OCI-M1 (cell line): ENCODE data around the gene EIF4G2.

Source experiments
- DNase-seq: peaks from one replicate; lab custom pipeline; 2025; lab: John Stamatoyannopoulos, UW

EIF4G2 gene

GRCh38 chr11:10808235-10808552 is 532 bp downstream of the EIF4G2 start:
- no peak for DNase-seq

GRCh38 chr11:10807493-10808234 is 1.1 kb downstream of the EIF4G2 start:
- DNase-seq = peak; percentile 37

- no peak for DNase-seq
Observed at GRCh38 chr11:10806206-10806605, 2.5 kb downstream of the EIF4G2 start.

GRCh38 chr11:10805741-10806140 is 3.0 kb downstream of the EIF4G2 start:
- DNase-seq = no peak

GRCh38 chr11:10803676-10804075 is 5.0 kb downstream of the EIF4G2 start:
- DNase-seq = no peak

- no peak for DNase-seq
Observed at GRCh38 chr11:10800292-10800691, 8.4 kb downstream of the EIF4G2 start.

GRCh38 chr11:10798330-10798928 is 10.3 kb downstream of the EIF4G2 start:
- no peak for DNase-seq

GRCh38 chr11:10797531-10797930 is 11.2 kb downstream of the EIF4G2 start:
- no peak for DNase-seq

GRCh38 chr11:10797001-10797400 is 11.7 kb downstream of the EIF4G2 start:
- DNase-seq = no peak

GRCh38 chr11:10796191-10796590 is 12.5 kb downstream of the EIF4G2 start:
- DNase-seq = no peak

- no peak for DNase-seq
Observed at GRCh38 chr11:10793470-10794255, 15.1 kb downstream of the EIF4G2 start.

GRCh38 chr11:10792385-10793068 is 16.2 kb downstream of the EIF4G2 start:
- peak; percentile 88 for DNase-seq

GRCh38 chr11:10786451-10786850 is 22.3 kb downstream of the EIF4G2 start:
- peak; percentile 81 for DNase-seq

- no peak for DNase-seq
Observed at GRCh38 chr11:10785146-10785474, 23.6 kb downstream of the EIF4G2 start.

GRCh38 chr11:10784232-10785145 is 24.2 kb downstream of the EIF4G2 start:
- DNase-seq = no peak

GRCh38 chr11:10780040-10780439 is 28.7 kb downstream of the EIF4G2 start:
- no peak for DNase-seq

- no peak for DNase-seq
Observed at GRCh38 chr11:10779086-10779485, 29.6 kb downstream of the EIF4G2 start.

- no peak for DNase-seq
Observed at GRCh38 chr11:10778217-10778970, 30.3 kb downstream of the EIF4G2 start.

GRCh38 chr11:10777806-10778205 is 30.9 kb downstream of the EIF4G2 start:
- DNase-seq = peak; percentile 62

- no peak for DNase-seq
Observed at GRCh38 chr11:10777393-10777793, 31.3 kb downstream of the EIF4G2 start.

- no peak for DNase-seq
Observed at GRCh38 chr11:10774811-10775210, 33.9 kb downstream of the EIF4G2 start.
